ENCODE results near the gene MT4.

DNA sequence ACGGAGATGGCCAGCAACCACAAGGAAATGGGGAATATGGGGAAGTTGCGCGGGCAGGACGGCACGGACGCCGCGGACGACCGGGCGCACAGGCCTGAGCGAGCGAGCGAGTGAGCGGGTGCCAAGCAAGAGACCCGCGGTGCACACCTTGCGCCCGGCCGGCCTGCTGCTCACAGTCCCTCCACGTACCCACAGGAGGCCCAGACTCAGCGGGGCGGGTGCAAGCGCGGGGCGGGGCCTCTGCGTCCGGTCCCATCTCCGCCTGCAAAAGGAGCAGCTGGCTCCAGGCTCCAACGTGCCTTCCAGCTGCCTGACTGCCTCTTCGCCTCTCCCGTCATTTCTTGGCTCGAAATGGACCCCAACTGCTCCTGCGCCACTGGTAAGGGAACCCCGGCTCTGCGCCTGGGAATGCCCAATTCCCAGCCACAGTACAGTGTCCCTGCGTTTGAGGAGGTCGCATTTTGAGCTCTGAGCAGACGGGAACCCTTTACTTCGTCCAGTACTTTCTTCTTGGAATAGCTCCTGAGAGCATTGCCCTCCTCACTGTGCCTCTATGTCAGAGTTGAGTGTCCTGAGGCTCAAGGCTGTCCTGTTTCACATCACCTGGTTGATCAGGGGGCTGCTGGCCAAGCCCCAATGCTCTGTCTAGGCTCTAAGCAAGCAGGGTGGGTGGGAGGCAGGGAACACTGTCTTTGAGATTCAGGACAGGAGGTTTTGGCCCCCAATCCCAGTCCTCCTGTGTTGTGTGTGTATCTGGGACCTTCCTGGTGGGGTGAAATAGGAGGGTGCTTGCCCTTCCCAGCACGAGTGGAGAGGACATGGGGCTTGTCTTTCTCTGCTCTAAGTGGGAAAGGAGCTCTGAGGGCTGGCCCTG lies 52.6 kb downstream of the MT4 start:
- TF ChIP-seq, protein P1, sequence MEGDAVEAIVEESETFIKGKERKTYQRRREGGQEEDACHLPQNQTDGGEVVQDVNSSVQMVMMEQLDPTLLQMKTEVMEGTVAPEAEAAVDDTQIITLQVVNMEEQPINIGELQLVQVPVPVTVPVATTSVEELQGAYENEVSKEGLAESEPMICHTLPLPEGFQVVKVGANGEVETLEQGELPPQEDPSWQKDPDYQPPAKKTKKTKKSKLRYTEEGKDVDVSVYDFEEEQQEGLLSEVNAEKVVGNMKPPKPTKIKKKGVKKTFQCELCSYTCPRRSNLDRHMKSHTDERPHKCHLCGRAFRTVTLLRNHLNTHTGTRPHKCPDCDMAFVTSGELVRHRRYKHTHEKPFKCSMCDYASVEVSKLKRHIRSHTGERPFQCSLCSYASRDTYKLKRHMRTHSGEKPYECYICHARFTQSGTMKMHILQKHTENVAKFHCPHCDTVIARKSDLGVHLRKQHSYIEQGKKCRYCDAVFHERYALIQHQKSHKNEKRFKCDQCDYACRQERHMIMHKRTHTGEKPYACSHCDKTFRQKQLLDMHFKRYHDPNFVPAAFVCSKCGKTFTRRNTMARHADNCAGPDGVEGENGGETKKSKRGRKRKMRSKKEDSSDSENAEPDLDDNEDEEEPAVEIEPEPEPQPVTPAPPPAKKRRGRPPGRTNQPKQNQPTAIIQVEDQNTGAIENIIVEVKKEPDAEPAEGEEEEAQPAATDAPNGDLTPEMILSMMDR (IDR thresholded peaks at IDR 0.05) = peak in 1 of 6 experiments; percentile 17
- peak in 1 of 4 donors; percentile 24 for TF ChIP-seq POLR2A (IDR thresholded peaks at IDR 0.05)

All from esophagus squamous epithelium (tissue), 4 donors.